ENCODE data around the gene RTP1.

Gene RTP1

GRCh38 chr3:187185759-187186158 lies 11.5 kb upstream of the RTP1 start:
- no peak overlapping the region for H3K4me3 ChIP-seq (ENCODE audit: low read depth, low read length)
- DNase-seq (ENCODE audit: low read depth): no peak
- TF ChIP-seq, protein P1, sequence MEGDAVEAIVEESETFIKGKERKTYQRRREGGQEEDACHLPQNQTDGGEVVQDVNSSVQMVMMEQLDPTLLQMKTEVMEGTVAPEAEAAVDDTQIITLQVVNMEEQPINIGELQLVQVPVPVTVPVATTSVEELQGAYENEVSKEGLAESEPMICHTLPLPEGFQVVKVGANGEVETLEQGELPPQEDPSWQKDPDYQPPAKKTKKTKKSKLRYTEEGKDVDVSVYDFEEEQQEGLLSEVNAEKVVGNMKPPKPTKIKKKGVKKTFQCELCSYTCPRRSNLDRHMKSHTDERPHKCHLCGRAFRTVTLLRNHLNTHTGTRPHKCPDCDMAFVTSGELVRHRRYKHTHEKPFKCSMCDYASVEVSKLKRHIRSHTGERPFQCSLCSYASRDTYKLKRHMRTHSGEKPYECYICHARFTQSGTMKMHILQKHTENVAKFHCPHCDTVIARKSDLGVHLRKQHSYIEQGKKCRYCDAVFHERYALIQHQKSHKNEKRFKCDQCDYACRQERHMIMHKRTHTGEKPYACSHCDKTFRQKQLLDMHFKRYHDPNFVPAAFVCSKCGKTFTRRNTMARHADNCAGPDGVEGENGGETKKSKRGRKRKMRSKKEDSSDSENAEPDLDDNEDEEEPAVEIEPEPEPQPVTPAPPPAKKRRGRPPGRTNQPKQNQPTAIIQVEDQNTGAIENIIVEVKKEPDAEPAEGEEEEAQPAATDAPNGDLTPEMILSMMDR (IDR thresholded peaks at IDR 0.05; ENCODE audit: low read depth, low read length, missing control alignments): no peak

- TF ChIP-seq, protein P1 (IDR thresholded peaks at IDR 0.05; ENCODE audit: low read depth, low read length, missing control alignments): no peak
- no peak overlapping the region for H3K4me3 ChIP-seq (ENCODE audit: low read depth, low read length)
- DNase-seq (ENCODE audit: low read depth): no peak
Observed at GRCh38 chr3:187186375-187186774, 10.9 kb upstream of the RTP1 start.

DNA sequence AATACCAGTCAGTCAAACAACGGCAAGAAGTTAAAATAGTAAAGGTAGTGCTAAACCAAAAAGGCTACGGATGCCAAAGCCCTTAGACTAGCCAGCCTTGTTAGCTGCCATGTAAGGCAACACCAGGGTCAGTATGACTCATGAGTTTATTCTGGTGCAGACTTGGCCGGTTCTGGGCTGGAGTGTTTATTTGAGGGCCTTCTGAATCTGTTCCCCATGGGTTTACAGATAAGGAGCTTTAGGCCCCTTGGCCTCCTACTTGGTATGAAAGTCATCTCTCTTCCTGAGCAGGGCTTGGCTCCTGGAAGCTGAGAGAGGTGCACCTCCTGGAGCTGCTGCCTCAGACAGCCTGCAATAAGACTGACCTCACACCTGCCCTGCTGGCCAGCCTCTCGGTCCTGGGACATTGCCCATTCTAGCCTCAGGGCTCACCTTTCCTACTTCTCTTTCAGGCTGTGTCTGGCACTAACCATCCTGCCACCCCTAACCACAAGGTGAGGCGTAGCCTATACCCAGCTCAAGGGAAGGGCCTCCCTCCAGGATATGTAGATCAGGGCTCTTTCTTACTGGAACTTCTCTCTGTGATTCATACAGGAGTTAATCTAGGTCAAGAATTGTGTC lies 10.4 kb upstream of the RTP1 start:
- TF ChIP-seq, protein P1 (IDR thresholded peaks at IDR 0.05; ENCODE audit: low read depth, low read length, missing control alignments): no peak
- H3K4me3 ChIP-seq (ENCODE audit: low read depth, low read length): no peak overlapping the region
- no peak for DNase-seq (ENCODE audit: low read depth)

GRCh38 chr3:187188931-187189330 lies 8.4 kb upstream of the RTP1 start:
- H3K4me3 ChIP-seq (ENCODE audit: low read depth, low read length): no peak overlapping the region
- TF ChIP-seq, protein P1 (IDR thresholded peaks at IDR 0.05; ENCODE audit: low read depth, low read length, missing control alignments): no peak
- no peak for DNase-seq (ENCODE audit: low read depth)

DNA sequence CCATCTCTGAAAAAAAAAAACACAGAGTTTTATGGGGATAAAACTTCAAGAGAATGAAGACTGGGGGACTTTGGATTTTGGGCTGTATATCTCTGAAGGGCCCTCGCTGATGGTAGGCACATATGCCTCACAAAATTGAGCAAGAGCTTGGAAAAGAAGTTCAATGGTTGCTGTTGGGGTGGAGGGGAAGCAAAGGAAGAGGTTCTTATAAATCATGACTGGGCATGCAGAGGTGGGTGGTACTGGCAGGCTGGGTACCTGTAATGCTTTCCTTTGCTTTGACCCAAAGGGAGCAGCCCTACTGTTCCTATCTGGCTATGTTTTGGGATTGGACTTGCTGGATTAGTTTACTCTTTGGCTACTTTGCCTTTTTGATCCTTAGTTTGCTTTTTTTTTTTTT lies 6.0 kb upstream of the RTP1 start:
- DNase-seq (ENCODE audit: low read depth): no peak
- no peak overlapping the region for H3K4me3 ChIP-seq (ENCODE audit: low read depth, low read length)
- TF ChIP-seq, protein P1 (IDR thresholded peaks at IDR 0.05; ENCODE audit: low read depth, low read length, missing control alignments): no peak

- no peak overlapping the region for H3K4me3 ChIP-seq (ENCODE audit: low read depth, low read length)
- DNase-seq (ENCODE audit: low read depth): no peak
- TF ChIP-seq, protein P1 (IDR thresholded peaks at IDR 0.05; ENCODE audit: low read depth, low read length, missing control alignments): no peak
Observed at GRCh38 chr3:187193181-187193580, 4.1 kb upstream of the RTP1 start.
